Stimulated activated CD8-positive, alpha-beta memory T cell treated with anti-CD3 and anti-CD28 coated beads, Interleukin-7, amount 100 ng/mL, for 48 hours (primary cell): ENCODE data around the gene FOXM1.

Experiments
- DNase-seq, 2 donors: peaks; one replicate each; pipeline ENCODE4 v3.0.0-alpha.2; 2020; ENCODE audit warnings: low read depth in 1 of 2; ENCODE audit errors: extremely low read depth in 1 of 2

FOXM1 gene

GRCh38 chr12:2877047-2877952 lies at the start of gene FOXM1, which contains the start of gene RHNO1:
FOXM1 (minus strand) TSS chr12:2877174; CDS start chr12:2874478, 2,696 bp downstream.
RHNO1 (plus strand) TSS chr12:2877223; CDS start chr12:2885367, 8,144 bp downstream.
- DNase-seq = peak; percentile 67 to 79

GRCh38 chr12:2925322-2925995 lies 48.5 kb upstream of the FOXM1 start:
- DNase-seq = no peak

GRCh38 chr12:2924019-2924418 lies 47.0 kb upstream of the FOXM1 start:
- DNase-seq = no peak

GRCh38 chr12:2923057-2923456 lies 46.1 kb upstream of the FOXM1 start:
- no peak for DNase-seq

- DNase-seq = no peak
Observed at GRCh38 chr12:2922329-2922728, 45.4 kb upstream of the FOXM1 start.

GRCh38 chr12:2919249-2919648 lies 42.3 kb upstream of the FOXM1 start:
- no peak for DNase-seq

- no peak for DNase-seq
Observed at GRCh38 chr12:2912216-2912575, 35.2 kb upstream of the FOXM1 start.

GRCh38 chr12:2904260-2904659 lies 27.3 kb upstream of the FOXM1 start:
- DNase-seq = no peak

GRCh38 chr12:2902272-2902880 lies 25.4 kb upstream of the FOXM1 start:
- no peak for DNase-seq

GRCh38 chr12:2900642-2901041 lies 23.7 kb upstream of the FOXM1 start:
- DNase-seq = no peak

GRCh38 chr12:2897418-2897817 lies 20.4 kb upstream of the FOXM1 start:
- DNase-seq = no peak

GRCh38 chr12:2895511-2895910 lies 18.5 kb upstream of the FOXM1 start:
- no peak for DNase-seq

- DNase-seq = no peak
Observed at GRCh38 chr12:2895051-2895451, 18.1 kb upstream of the FOXM1 start.

- no peak for DNase-seq
Observed at GRCh38 chr12:2893007-2893406, 16.0 kb upstream of the FOXM1 start.

- no peak for DNase-seq
Observed at GRCh38 chr12:2892246-2892645, 15.3 kb upstream of the FOXM1 start.

GRCh38 chr12:2891240-2892053 lies 14.5 kb upstream of the FOXM1 start:
- DNase-seq = no peak

GRCh38 chr12:2890388-2891239 lies 13.6 kb upstream of the FOXM1 start, which contains the start of gene TULP3:
TULP3 (plus strand) TSS chr12:2890891; CDS start chr12:2890948, 57 bp downstream.
- DNase-seq = peak; percentile 92 to 95

GRCh38 chr12:2890001-2890387 lies 13.0 kb upstream of the FOXM1 start:
- DNase-seq = no peak

GRCh38 chr12:2886768-2887450 lies 9.9 kb upstream of the FOXM1 start:
- DNase-seq = no peak
